SHP77 (cell line): Measurements from ENCODE around the gene BRMS1.
A peak's percentile ranks its signal among the peaks of the same experiment; 100 is the strongest.

ENCODE experiments used
- DNase-seq, 2 experiments: peaks; one replicate each; lab custom pipeline; 2025; lab: John Stamatoyannopoulos, UW

The BRMS1 gene

DNA sequence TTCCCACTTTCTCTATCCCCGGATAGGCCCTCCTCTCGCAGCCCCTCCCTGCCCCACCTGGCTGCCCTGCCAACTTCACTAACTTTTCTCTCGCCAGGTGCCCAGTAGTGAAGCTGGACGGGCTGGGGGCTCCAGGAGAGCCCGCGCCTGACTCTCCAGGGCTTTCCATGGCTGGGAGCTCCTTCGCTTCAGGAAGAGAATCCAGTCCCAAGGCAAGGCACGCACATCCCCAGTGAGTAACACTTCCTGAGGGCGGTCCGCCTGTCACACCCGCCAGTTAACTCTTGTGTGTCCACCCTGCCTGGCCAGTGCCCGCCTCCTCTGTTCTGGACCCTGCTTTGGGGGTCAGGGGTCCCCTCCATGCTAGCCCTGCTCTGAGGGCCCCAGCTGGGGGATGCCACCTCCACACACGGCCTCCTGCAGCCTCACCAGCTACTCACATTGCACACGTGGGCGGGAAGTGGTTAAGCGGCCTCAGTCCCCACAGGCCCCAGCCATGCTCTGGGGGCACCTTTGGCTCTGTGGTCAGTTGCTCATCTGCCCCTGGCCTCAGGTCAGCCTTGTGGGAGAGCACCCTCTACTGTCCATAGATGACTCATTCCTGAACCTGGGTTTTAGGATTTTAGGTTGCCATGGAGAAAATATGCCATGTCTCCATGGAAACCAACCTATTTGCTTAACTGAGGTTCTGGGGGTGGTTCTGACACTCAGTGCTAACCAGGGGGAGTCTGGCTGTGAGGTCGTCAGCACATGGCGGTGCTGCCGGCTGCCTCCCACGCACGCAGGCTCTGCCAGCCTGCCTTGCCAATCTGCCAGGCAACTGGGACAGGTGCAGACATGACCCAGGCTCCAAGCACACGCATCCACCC, 8.4 kb downstream of the BRMS1 start, which contains the start of gene RIN1:
Gene RIN1, minus strand, starts transcription at position 201 of the 869 bp plus-strand sequence. Its CDS starts 32 bp downstream, at position 169.
- peak; percentile 86 to 89 for DNase-seq

- DNase-seq, result peak in 1 of 2 experiments; percentile 53
Observed at GRCh38 chr11:66335531-66336233, 9.2 kb downstream of the BRMS1 start.

DNA sequence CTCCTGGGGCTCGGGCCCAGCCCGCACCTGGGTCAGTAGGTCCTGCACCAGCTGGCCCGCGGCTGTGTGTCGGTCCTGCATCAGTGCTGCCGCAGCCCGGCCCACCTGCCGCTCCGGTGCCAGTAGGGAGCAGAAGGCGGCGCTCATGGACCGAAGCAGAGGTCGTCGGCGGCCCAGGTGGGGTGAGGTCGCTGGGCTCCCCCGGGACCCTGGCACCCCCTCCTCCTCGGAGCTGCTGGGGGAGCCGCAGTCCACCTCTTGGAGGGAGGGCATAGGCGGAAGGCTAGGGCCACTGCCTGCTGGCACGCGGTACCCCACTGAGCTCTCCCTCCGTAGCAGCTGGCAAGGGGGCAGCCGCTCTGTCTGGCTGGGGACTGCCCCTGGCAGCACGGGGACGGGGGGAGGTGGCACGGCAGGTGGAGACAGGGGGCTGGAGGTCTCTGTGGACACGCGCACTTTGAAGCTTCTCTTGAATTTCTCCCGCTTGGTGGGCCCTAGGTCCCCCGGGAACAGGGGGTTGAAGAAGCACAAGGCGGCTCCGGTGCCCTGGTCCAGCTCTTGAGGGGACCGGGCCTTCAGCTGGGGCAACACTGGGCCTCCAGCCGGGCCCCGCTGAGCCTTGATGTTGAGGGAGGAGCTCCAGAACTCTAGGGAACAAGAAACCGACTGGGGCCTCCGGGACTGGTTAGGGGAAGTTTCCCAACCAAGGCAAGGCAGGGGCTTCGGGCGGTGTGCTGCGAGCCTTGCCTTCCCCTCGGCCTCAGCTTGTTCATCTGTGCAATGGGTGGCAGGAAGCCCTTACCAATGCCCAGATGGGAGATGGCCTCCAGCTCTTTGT, 10.1 kb downstream of the BRMS1 start:
- no peak for DNase-seq

GRCh38 chr11:66333896-66334604, 10.9 kb downstream of the BRMS1 start:
- no peak for DNase-seq

- no peak for DNase-seq
Observed at GRCh38 chr11:66333220-66333877, 11.6 kb downstream of the BRMS1 start.

- DNase-seq, result no peak
Observed at GRCh38 chr11:66332371-66333219, 12.3 kb downstream of the BRMS1 start.

GRCh38 chr11:66331542-66332370, 13.1 kb downstream of the BRMS1 start:
- no peak for DNase-seq

DNA sequence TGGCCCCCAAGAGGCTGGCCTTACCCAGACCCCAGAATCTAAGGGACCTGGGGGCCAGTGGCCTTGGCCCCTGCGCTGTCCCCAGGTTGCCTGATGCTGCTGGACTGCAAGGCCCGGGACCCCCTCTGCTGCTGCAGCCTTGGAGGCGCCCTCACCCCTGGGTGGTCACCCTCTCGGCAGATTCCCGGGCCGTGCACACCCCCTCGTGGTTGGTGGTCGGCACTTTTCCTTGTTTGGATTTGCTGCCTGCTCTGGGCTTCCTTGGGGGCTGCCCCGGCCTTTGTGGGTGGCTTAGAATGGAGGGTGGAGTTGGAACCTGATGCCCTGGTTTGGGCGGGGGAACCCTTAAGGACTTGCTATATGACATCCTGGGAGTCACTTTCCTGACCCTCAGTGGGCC, 14.0 kb downstream of the BRMS1 start:
- DNase-seq, result no peak

DNA sequence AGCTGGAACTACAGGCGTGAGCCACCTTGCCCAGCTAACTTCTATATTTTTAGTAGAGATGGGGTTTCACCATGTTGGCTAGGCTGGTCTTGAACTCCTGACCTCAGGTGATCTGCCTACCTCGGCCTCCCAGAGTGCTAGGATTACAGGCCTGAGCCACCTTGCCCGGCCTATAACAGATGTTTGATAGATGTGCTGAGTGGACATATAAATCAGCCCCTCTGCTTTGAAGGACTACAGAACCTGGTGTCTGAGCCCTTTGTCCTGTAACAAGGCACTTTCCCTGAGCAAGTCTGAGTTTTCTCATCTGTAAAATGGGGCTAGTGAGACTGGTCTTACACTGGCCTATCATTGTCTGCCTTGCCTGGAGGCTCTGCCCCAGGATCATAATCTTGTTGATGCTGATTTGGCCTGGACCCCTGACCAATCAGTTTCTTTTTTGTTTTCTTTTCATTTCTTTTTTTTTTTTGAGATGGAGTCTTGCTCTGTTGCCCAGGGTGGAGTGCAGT, 15.7 kb downstream of the BRMS1 start:
- no peak for DNase-seq

GRCh38 chr11:66328302-66329144, 16.4 kb downstream of the BRMS1 start:
- DNase-seq, result peak; percentile 84

DNA sequence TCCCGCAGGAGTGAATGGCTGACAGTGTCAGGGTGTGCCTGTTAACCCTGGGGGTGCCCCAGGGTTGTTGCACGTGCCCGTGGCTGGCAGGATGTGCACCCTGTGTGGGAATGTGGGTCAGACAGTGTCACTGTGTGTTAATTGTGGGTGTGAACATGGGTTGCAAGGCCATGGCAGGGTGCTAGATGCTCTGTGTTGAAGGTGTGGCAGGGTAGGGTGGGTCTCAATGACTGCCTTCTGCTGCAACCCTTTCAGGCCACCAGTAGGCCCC, 16.9 kb downstream of the BRMS1 start:
- no peak for DNase-seq

- DNase-seq, result no peak
Observed at GRCh38 chr11:66327171-66328030, 17.5 kb downstream of the BRMS1 start.

- DNase-seq, result no peak
Observed at GRCh38 chr11:66326261-66327111, 18.4 kb downstream of the BRMS1 start.

DNA sequence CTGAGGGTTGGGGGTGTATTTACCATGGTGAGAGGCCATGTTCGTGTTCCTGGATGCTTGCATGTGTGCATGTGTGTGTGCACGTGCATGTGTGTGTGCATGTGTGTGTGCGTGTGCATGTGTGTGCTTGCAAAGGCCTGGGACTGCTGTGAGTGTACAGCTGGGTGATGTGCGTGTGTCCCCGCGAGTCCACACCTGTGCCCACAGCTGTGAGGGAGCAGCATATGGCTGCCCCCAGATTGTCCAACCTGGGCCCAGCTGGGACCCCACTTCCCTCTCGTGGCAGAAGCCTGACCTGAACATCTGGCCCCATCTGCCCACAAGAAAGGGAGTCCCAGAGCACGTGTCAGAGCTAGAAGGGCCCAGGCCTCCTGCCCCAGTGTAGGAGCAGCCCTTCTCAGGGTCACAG, 19.6 kb downstream of the BRMS1 start:
- no peak for DNase-seq

DNA sequence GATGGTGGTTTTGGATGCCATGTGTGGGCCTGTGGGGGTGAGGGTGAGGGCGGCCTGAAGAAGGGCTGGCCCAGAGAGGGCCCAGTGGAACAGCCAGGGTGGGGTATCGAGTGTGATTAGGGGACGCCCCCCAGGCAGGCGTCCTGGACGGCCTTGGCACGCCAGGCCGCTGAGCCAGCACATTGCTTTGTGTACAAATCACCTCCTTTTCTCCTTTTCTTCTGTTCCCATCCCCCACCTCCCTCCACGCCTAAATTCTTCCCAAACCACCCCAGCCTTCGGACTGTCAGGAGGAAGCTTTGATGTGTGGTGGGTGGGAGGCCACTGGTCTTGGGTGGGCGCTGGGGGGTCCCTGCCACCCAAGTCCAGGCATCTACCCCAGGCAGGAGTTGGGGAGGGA, 20.2 kb downstream of the BRMS1 start:
- DNase-seq, result no peak

DNA sequence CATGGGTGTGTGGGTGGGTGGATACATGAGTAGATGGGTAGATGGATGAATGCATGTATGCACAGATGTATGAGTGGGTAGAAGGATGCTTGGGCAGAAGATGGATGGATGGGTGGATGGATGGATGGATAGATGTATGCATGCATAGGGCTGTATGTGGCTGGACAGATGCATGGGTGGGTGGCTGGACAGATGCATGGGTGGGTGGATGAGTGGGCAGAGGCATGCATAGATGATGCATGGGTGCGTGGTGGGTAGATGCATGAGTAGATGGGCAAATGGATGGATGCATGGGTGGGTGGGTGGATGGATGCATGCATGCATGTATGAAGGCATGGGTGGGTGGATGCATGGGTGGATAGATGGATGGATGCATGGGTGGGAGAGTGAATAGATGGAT, 21.2 kb downstream of the BRMS1 start:
- DNase-seq, result no peak
